Stimulated activated CD4-positive, alpha-beta T cell treated with anti-CD3 and anti-CD28 coated beads, Interleukin-4, amount 100 ng/mL, for 24 hours (primary cell): ENCODE measurements around the gene CLSTN1.

ENCODE experiments used
- DNase-seq: peaks from one replicate; pipeline ENCODE4 v3.0.0-alpha.2; 2020

CLSTN1 gene

GRCh38 chr1:9850442-9851162 lies 26.8 kb upstream of the CLSTN1 start:
- no peak for DNase-seq

GRCh38 chr1:9849691-9850441 lies 26.1 kb upstream of the CLSTN1 start:
- no peak for DNase-seq

GRCh38 chr1:9848022-9848421 lies 24.3 kb upstream of the CLSTN1 start:
- no peak for DNase-seq

GRCh38 chr1:9847269-9847668 lies 23.5 kb upstream of the CLSTN1 start:
- no peak for DNase-seq

- no peak for DNase-seq
Observed at GRCh38 chr1:9846611-9847171, 22.9 kb upstream of the CLSTN1 start.

- DNase-seq: no peak
Observed at GRCh38 chr1:9845914-9846313, 22.1 kb upstream of the CLSTN1 start.

GRCh38 chr1:9844756-9845155 lies 21.0 kb upstream of the CLSTN1 start:
- no peak for DNase-seq

- DNase-seq: no peak
Observed at GRCh38 chr1:9844106-9844505, 20.3 kb upstream of the CLSTN1 start.

- no peak for DNase-seq
Observed at GRCh38 chr1:9843576-9843945, 19.8 kb upstream of the CLSTN1 start.

- DNase-seq: no peak
Observed at GRCh38 chr1:9842781-9843575, 19.2 kb upstream of the CLSTN1 start.

GRCh38 chr1:9842073-9842711 lies 18.4 kb upstream of the CLSTN1 start:
- DNase-seq: no peak

GRCh38 chr1:9841460-9841859 lies 17.7 kb upstream of the CLSTN1 start:
- no peak for DNase-seq

- no peak for DNase-seq
Observed at GRCh38 chr1:9840176-9840575, 16.4 kb upstream of the CLSTN1 start.

- DNase-seq: no peak
Observed at GRCh38 chr1:9838946-9839345, 15.2 kb upstream of the CLSTN1 start.

- DNase-seq: no peak
Observed at GRCh38 chr1:9836632-9836960, 12.8 kb upstream of the CLSTN1 start.

GRCh38 chr1:9835758-9836631 lies 12.2 kb upstream of the CLSTN1 start:
- DNase-seq: no peak

- DNase-seq: no peak
Observed at GRCh38 chr1:9835404-9835757, 11.6 kb upstream of the CLSTN1 start.

GRCh38 chr1:9833632-9834031 lies 9.9 kb upstream of the CLSTN1 start:
- no peak for DNase-seq

- DNase-seq: no peak
Observed at GRCh38 chr1:9827558-9828185, 3.9 kb upstream of the CLSTN1 start.

GRCh38 chr1:9826616-9827015 lies 2.9 kb upstream of the CLSTN1 start:
- no peak for DNase-seq

- no peak for DNase-seq
Observed at GRCh38 chr1:9826087-9826486, 2.3 kb upstream of the CLSTN1 start.
